Testis (tissue), 3 donors: Measurements from ENCODE around the gene MTG2. TPM values are rescaled to one million over a fixed set of nuclear protein-coding genes. Genes with fewer than 3 reads are reported as not detected.

ENCODE experiments used
- DNase-seq: peaks from one replicate; pipeline ENCODE4 v3.0.0-alpha.2; 2019
- H3K27ac ChIP-seq, 2 donors: fragments of 200-600 bp; sonication (generic); one replicate each; pipeline ENCODE4 v1.5.1; 2019
- H3K27me3 ChIP-seq: fragments of 200-600 bp; sonication (generic); one replicate; pipeline ENCODE4 v1.5.1; 2019
- H3K36me3 ChIP-seq: fragments of 200-600 bp; sonication (generic); one replicate; pipeline ENCODE4 v1.5.1; 2017; ENCODE audit warnings: low read depth; ENCODE audit errors: missing control alignments
- H3K4me1 ChIP-seq: fragments of 200-600 bp; sonication (generic); one replicate; pipeline ENCODE4 v1.5.1; 2019
- H3K4me3 ChIP-seq, 2 donors: fragments of 200-600 bp; sonication (generic); one replicate each; pipeline ENCODE4 v1.5.1; 2017 to 2019
- H3K9me3 ChIP-seq: fragments of 200-600 bp; sonication (generic); one replicate; pipeline ENCODE4 v1.5.1; 2017
- POLR2A ChIP-seq: fragments of 450-650 bp; IDR thresholded peaks from one replicate; pipeline ENCODE4 v1.6.1; 2017; ENCODE audit warnings: antibody characterized with exemption, mild to moderate bottlenecking, moderate library complexity
- WGBS, 2 donors: methylation state at CpG; one replicate each; pipeline ENCODE4 v1.1.5; 2018; 5-methylcytosine and 5-hydroxymethylcytosine counted together
- intact Hi-C: fragments of 100-400 bp; cut with DNase I; formaldehyde crosslinking; loops from one replicate; pipeline ENCODE4 v1.15.1; 2023; ENCODE audit warnings: low total_unique reads
- polyA plus RNA-seq: library from polyadenylated mRNA; stranded (reverse); fragments of 350-450 nt; fragmentation: Illumina TruSeq; extraction: RNeasy Lipid Tissue Mini Kit (QIAGEN cat#74804); gene quantifications from one replicate; pipeline ENCODE4 v1.2.3, GENCODE V29; 2014; ENCODE audit warnings: low read depth, low replicate concordance; ENCODE audit not compliant: insufficient read depth
- total RNA-seq, 2 donors: library from RNA; depleted of rRNA; stranded (reverse); fragments of >200 nt; gene quantifications; one replicate each; pipeline ENCODE4 v1.2.3, GENCODE V29; 2016
- TF ChIP-seq, protein P1 (sequence below), 3 experiments: fragments of 450-650 bp in 2 of 3; fragments of 200-600 bp in 1 of 3; sonication (generic) in 1 of 3; IDR thresholded peaks; one replicate each; pipeline ENCODE4 v1.5.1; 2016 to 2019; ENCODE audit warnings: antibody characterized with exemption in 3 of 3, mild to moderate bottlenecking in 2 of 3, moderate library complexity in 1 of 3

MTG2 gene
- total and polyA plus RNA-seq, 3 donors from 2014 or later = 53.3 to 76.8 (median 61.9) TPM

DNA sequence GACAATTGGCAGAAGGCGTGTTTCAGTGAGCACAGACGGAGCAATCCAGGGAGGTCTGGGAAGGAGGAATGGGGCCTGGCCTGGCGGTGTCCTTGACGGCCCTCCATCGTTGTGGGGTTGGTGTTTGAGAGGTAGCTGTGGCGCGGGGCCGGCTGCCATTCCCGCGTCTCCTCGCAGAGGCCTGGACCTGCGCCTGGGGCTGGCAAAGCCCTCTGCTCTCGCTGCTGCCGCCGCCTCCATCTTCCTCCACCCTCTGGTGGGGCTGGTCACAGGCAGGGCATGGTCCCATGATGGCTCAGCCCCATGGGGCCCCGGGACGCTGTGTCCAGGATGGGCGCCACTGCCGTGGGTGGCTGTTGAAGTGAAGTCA is 63.1 kb downstream of the MTG2 start:
- peaks cover 22% of the 10 kb centered on the region for H3K4me1 ChIP-seq
- 91 to 92% methylated on average over 19 of the region's 19 CpGs for WGBS, 2 donors
- TF ChIP-seq, protein P1, sequence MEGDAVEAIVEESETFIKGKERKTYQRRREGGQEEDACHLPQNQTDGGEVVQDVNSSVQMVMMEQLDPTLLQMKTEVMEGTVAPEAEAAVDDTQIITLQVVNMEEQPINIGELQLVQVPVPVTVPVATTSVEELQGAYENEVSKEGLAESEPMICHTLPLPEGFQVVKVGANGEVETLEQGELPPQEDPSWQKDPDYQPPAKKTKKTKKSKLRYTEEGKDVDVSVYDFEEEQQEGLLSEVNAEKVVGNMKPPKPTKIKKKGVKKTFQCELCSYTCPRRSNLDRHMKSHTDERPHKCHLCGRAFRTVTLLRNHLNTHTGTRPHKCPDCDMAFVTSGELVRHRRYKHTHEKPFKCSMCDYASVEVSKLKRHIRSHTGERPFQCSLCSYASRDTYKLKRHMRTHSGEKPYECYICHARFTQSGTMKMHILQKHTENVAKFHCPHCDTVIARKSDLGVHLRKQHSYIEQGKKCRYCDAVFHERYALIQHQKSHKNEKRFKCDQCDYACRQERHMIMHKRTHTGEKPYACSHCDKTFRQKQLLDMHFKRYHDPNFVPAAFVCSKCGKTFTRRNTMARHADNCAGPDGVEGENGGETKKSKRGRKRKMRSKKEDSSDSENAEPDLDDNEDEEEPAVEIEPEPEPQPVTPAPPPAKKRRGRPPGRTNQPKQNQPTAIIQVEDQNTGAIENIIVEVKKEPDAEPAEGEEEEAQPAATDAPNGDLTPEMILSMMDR (IDR thresholded peaks at IDR 0.05) = no peak
- no peak for TF ChIP-seq POLR2A
- no peaks in the 10 kb centered on the region for H3K27me3 ChIP-seq
- no peaks in the 10 kb centered on the region for H3K9me3 ChIP-seq
- intact Hi-C loops = no loop called here
- H3K27ac ChIP-seq = no peak overlapping the region
- DNase-seq = no peak
- no peaks in the 10 kb centered on the region for H3K36me3 ChIP-seq
- H3K4me3 ChIP-seq = no peak overlapping the region

DNA sequence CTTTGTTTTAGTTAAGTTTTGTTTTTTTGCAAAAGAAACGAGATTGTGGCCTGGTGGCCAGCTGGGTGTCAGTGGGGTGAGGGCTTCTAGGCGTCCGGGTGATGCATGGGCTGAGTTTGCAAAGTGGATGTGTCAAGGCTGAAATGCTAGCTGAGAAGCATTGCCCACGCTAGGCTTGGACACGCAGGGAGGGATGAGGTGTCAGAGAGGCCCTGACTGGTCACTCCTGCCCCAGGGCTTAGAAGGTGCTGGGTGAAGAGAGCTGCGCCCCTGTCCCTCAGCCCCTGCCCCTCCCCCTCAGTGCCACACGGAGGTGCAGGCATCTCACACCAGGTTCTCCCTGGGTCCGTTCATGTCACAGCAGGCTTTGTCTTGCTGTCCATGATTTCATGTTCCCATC is 63.6 kb downstream of the MTG2 start:
- Histone ChIP-seq H3K9me3 (no peaks in the 10 kb centered on the region), H3K27ac (no peak overlapping the region), H3K36me3 (no peaks in the 10 kb centered on the region), H3K27me3 (no peaks in the 10 kb centered on the region), H3K4me1 (peaks cover 22% of the 10 kb centered on the region), H3K4me3 (no peak overlapping the region)
- TF ChIP-seq, protein P1 (IDR thresholded peaks at IDR 0.05) = no peak
- TF ChIP-seq POLR2A = no peak
- intact Hi-C loops = no loop called here
- DNase-seq = no peak
- 66 to 86% methylated on average over 8 of the region's 8 CpGs for WGBS, 2 donors

DNA sequence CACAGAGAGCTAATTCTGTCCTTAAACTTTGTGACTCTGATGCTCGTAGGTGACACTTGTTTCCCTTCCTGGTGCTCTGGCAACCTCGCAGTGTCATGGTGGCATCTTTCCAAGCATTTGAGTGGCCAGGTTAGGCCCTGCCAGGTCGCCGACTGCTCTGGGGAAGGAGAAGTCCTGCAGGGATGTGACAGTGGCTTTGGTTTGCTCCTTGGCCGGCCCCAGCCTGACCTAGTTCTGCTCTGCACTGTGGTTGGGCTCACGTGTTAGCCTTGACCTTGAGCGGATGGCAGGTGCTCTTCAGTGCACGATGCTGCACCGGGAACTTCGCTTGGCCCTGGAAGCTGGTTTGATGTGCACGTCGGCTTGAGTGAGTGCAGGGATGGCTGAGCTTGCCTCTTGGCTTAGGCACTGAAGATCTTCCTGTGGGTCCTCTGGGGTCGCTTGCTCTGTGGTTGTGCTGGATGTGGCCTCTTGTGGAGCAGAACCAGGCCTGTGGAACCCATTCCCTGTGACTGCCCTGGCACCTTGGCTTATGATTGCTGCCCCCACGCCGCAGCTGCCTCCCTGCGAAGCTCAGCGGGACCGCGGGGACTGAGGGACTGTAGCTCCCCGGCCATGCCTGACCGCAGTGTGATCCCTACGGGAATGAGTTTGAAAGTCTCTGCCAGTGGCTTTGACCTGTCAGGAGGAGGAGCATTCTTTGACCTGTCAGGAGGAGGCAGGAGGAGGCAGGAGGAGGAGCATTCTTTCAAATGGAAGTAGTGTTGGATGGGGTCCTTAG is 64.2 kb downstream of the MTG2 start:
- H3K36me3 ChIP-seq = no peaks in the 10 kb centered on the region
- intact Hi-C loops = no loop called here
- peaks cover 22% of the 10 kb centered on the region for H3K4me1 ChIP-seq
- H3K27ac ChIP-seq = no peak overlapping the region
- no peaks in the 10 kb centered on the region for H3K9me3 ChIP-seq
- TF ChIP-seq, protein P1 (IDR thresholded peaks at IDR 0.05) = no peak
- TF ChIP-seq POLR2A = no peak
- no peaks in the 10 kb centered on the region for H3K27me3 ChIP-seq
- DNase-seq = peak; percentile 79
- 32 to 41% methylated on average over 22 of the region's 22 CpGs for WGBS, 2 donors
- no peak overlapping the region for H3K4me3 ChIP-seq

DNA sequence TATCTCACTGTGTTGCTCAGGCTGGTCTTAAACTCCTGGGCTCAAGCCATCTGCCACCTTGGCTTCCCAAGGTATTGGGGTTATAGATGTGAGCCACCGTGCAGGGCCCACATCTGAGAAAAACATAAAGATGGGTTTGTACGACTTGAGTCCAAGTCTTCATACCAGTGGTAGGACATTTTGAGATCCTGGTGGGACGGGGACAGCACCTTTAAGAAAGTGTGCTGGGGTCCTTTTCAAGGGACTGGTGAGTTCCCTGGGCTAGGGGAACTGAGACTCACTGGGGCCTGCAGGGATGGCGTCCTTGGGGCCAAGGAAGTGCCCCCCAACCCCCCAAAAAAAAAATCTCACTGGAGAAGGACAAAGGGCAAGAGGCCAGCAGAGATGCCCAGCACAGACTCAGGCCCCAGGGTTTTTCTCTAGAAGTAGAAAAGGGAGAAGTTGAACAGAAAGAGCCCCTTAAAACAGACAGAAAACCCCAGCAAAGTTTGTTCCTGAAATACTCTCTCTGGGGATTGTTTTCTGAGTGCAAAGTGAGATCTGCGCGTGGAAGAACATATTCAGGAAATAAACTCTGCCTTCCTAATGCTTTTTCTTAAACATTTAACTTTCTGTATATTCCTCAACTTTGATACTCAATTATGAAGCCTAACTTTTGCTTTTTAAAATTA is 66.2 kb downstream of the MTG2 start:
- Histone ChIP-seq H3K4me1 (peaks cover 21% of the 10 kb centered on the region), H3K9me3 (no peaks in the 10 kb centered on the region), H3K36me3 (no peaks in the 10 kb centered on the region), H3K4me3 (no peak overlapping the region), H3K27me3 (no peaks in the 10 kb centered on the region), H3K27ac (no peak overlapping the region)
- WGBS, 2 donors = 78 to 83% methylated on average over 6 of the region's 6 CpGs
- intact Hi-C loops = no loop called here
- DNase-seq = no peak
- TF ChIP-seq, protein P1 (IDR thresholded peaks at IDR 0.05) = no peak
- no peak for TF ChIP-seq POLR2A
